Myocyte (in vitro differentiated cells): ENCODE results near the gene ZNF3. TPM values are rescaled to one million over a fixed set of nuclear protein-coding genes. Genes with fewer than 3 reads are reported as not detected.
A peak's percentile ranks its signal among the peaks of the same experiment; 100 is the strongest.

Experiments used
- DNase-seq: peaks from one replicate; pipeline ENCODE4 v3.0.0-alpha.2; 2012; ENCODE audit warnings: low read depth
- total RNA-seq: library from RNA; depleted of rRNA; stranded (reverse); fragments of >200 nt; gene quantifications from 2 replicates; pipeline ENCODE4 v1.2.3, GENCODE V29; 2014

The ZNF3 gene
- total RNA-seq, 1 donor from 2014 or later: 40.7 TPM

- DNase-seq: peak; percentile 90
Measured at GRCh38 chr7:100088621-100089457, 7.3 kb upstream of the ZNF3 start, which contains the start of gene COPS6. Gene COPS6, plus strand, starts transcription at chr7:100088969. Its CDS starts 22 bp downstream, at chr7:100088991.

GRCh38 chr7:100088095-100088620, 6.6 kb upstream of the ZNF3 start:
- DNase-seq: no peak

- DNase-seq: peak; percentile 43
Measured at GRCh38 chr7:100087055-100087750, 5.7 kb upstream of the ZNF3 start.

GRCh38 chr7:100085515-100085914, 4.0 kb upstream of the ZNF3 start:
- DNase-seq: no peak

- DNase-seq: no peak
Measured at GRCh38 chr7:100082978-100083377, 1.5 kb upstream of the ZNF3 start.

GRCh38 chr7:100080907-100081534, 502 bp downstream of the ZNF3 start:
- DNase-seq: peak; percentile 46

- no peak for DNase-seq
Measured at GRCh38 chr7:100079024-100079560, 2.4 kb downstream of the ZNF3 start.

GRCh38 chr7:100077205-100077604, 4.3 kb downstream of the ZNF3 start:
- DNase-seq: no peak

GRCh38 chr7:100075418-100075817, 6.1 kb downstream of the ZNF3 start:
- DNase-seq: no peak

GRCh38 chr7:100074841-100075240, 6.7 kb downstream of the ZNF3 start:
- no peak for DNase-seq

- no peak for DNase-seq
Measured at GRCh38 chr7:100072462-100072861, 9.1 kb downstream of the ZNF3 start.

GRCh38 chr7:100071018-100071723, 10.4 kb downstream of the ZNF3 start:
- no peak for DNase-seq

- no peak for DNase-seq
Measured at GRCh38 chr7:100069991-100070390, 11.5 kb downstream of the ZNF3 start.

- peak; percentile 31 for DNase-seq
Measured at GRCh38 chr7:100066953-100067352, 14.6 kb downstream of the ZNF3 start.

- peak; percentile 71 for DNase-seq
Measured at GRCh38 chr7:100065452-100066186, 15.9 kb downstream of the ZNF3 start.

- DNase-seq: no peak
Measured at GRCh38 chr7:100064162-100064561, 17.4 kb downstream of the ZNF3 start.

GRCh38 chr7:100063376-100063775, 18.1 kb downstream of the ZNF3 start:
- DNase-seq: no peak

- peak; percentile 95 for DNase-seq
Measured at GRCh38 chr7:100061518-100062193, 19.9 kb downstream of the ZNF3 start.

GRCh38 chr7:100059251-100059739, 22.2 kb downstream of the ZNF3 start:
- no peak for DNase-seq
